Sigmoid colon (tissue), 4 donors: Measurements from ENCODE around the gene HOXB4.

Experiments
- CTCF ChIP-seq, 4 experiments: fragments of 450-650 bp in 3 of 4; fragments of 200-600 bp in 1 of 4; IDR thresholded peaks; one replicate each; pipeline ENCODE4 v1.5.1; 2016 to 2019; ENCODE audit warnings: antibody characterized with exemption in 4 of 4, mild to moderate bottlenecking in 3 of 4, moderate library complexity in 2 of 4
- POLR2A ChIP-seq, 2 donors: fragments of 450-650 bp; IDR thresholded peaks; one replicate each; pipeline ENCODE4 v1.6.1; 2016; ENCODE audit warnings: antibody characterized with exemption in 2 of 2, mild to moderate bottlenecking in 2 of 2, moderate library complexity in 2 of 2
- POLR2AphosphoS5 ChIP-seq, 4 donors: sonication (generic); formaldehyde crosslinking; IDR thresholded peaks; one replicate each; pipeline ENCODE4 v1.6.1; 2017; ENCODE audit warnings: antibody characterized with exemption in 4 of 4

- TF ChIP-seq CTCF (IDR thresholded peaks at IDR 0.05) (no peak), POLR2A (IDR thresholded peaks at IDR 0.05) (no peak), POLR2AphosphoS5 (IDR thresholded peaks at IDR 0.05) (no peak)
Measured at GRCh38 chr17:48549914-48550501, 28.1 kb downstream of the HOXB4 start.
